AG10803 (cell line): Measurements from ENCODE around the gene GVQW3.

Source experiments
- DNase-seq: peaks from one replicate; pipeline ENCODE4 v3.0.0; 2010; ENCODE audit warnings: low read depth
- H3K4me3 ChIP-seq: 2 replicates; pipeline ENCODE4 v1.5.1; 2011; ENCODE audit warnings: mild to moderate bottlenecking, low read length, control low read depth
- TF ChIP-seq, protein P1 (sequence below): conservative IDR thresholded peaks from 2 replicates; pipeline ENCODE4 v1.5.1; 2011; ENCODE audit warnings: mild to moderate bottlenecking, low read length, control low read depth, inconsistent platforms

The GVQW3 gene

DNA sequence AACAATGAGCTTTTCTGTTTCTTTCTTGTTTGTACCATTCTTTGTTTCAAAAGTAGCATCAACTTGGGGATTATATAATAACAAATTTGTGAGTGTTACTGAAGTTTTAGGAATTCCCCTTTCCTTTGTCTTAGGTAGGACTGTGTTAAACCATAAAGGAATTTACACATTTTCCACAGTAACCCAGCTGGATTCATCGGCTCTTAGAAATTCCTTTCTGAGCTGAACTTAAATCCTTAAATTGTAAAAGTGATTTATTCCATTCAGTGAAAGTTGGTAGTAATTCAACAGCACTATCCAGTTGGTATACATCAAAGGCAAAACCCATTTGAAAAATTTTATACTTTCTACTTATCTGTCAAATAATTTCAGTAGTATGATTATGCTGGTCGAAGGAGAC is 75.4 kb downstream of the GVQW3 start:
- no peak overlapping the region for H3K4me3 ChIP-seq
- no peak for DNase-seq
- TF ChIP-seq, protein P1, sequence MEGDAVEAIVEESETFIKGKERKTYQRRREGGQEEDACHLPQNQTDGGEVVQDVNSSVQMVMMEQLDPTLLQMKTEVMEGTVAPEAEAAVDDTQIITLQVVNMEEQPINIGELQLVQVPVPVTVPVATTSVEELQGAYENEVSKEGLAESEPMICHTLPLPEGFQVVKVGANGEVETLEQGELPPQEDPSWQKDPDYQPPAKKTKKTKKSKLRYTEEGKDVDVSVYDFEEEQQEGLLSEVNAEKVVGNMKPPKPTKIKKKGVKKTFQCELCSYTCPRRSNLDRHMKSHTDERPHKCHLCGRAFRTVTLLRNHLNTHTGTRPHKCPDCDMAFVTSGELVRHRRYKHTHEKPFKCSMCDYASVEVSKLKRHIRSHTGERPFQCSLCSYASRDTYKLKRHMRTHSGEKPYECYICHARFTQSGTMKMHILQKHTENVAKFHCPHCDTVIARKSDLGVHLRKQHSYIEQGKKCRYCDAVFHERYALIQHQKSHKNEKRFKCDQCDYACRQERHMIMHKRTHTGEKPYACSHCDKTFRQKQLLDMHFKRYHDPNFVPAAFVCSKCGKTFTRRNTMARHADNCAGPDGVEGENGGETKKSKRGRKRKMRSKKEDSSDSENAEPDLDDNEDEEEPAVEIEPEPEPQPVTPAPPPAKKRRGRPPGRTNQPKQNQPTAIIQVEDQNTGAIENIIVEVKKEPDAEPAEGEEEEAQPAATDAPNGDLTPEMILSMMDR = no peak
